ENCODE results near the gene LIN9.
A peak's percentile ranks its signal among the peaks of the same experiment; 100 is the strongest.
"Not testable (repeated sequence)": the region's sequence is repeated elsewhere in the genome, so short reads cannot be mapped to it uniquely, and the experiment has no call there.

Gene LIN9

GRCh38 chr1:226276987-226277386 is 32.0 kb downstream of the LIN9 start:
- no peak overlapping the region for H3K14ac ChIP-seq (ENCODE audit: low read length)
- no peak overlapping the region for H3K9ac ChIP-seq (ENCODE audit: low read depth, low read length, poor library complexity)
- H3K23ac ChIP-seq (ENCODE audit: low read depth, low read length, poor library complexity), result no peak overlapping the region
- no peak for DNase-seq (ENCODE audit: low spot score)
- H3K4ac ChIP-seq (ENCODE audit: low read length), result no peak overlapping the region
- H3K4me3 ChIP-seq (ENCODE audit: low read length in 2 of 2), result no peak overlapping the region
- WGBS, 2 donors (ENCODE audit: extremely low coverage in 2 of 2, insufficient read length in 2 of 2, insufficient replicate concordance in 1 of 2), result no CpG with 5 or more reads among the region's 4 CpGs
- H3K4me1 ChIP-seq (ENCODE audit: control insufficient read depth in 2 of 2, insufficient read depth in 1 of 2, low read depth in 1 of 2, low read length in 2 of 2), result peaks cover 0 to 5% of the 10 kb centered on the region in 2 donors
- no peak overlapping the region for H3K4me2 ChIP-seq (ENCODE audit: insufficient read depth, low read length, poor library complexity, severe bottlenecking)
- no peak overlapping the region for H3K18ac ChIP-seq (ENCODE audit: low read length)
- no peaks in the 10 kb centered on the region for H3K79me1 ChIP-seq (ENCODE audit: low read depth, low read length)
- no peak overlapping the region for H2BK15ac ChIP-seq (ENCODE audit: low read length)
- H2AFZ ChIP-seq (ENCODE audit: low read length), result no peak overlapping the region
- H2BK120ac ChIP-seq (ENCODE audit: low read depth, low read length), result no peak overlapping the region
- no peak overlapping the region for H2AK5ac ChIP-seq (ENCODE audit: low read depth, low read length)
- peaks cover 3 to 69% of the 10 kb centered on the region in 2 donors for H3K36me3 ChIP-seq (replicated peaks in 1 of 2; ENCODE audit: control insufficient read depth in 2 of 2, insufficient read depth in 2 of 2, low read length in 2 of 2)
- no peak overlapping the region for H2BK12ac ChIP-seq (ENCODE audit: low read length)
- H3K27me3 ChIP-seq (ENCODE audit: control insufficient read depth in 3 of 3, insufficient read depth in 3 of 3, low read depth in 1 of 3, low read length in 3 of 3), result no peaks in the 10 kb centered on the region
- H4K91ac ChIP-seq (ENCODE audit: low read depth, low read length, poor library complexity), result no peak overlapping the region
- no peak overlapping the region for H2BK5ac ChIP-seq (ENCODE audit: low read length)
- no peak overlapping the region for H4K8ac ChIP-seq (ENCODE audit: low read depth, low read length)
- no peaks in the 10 kb centered on the region for H3K9me3 ChIP-seq (replicated peaks in 1 of 2; ENCODE audit: control insufficient read depth in 2 of 2, insufficient read depth in 1 of 2, low read depth in 1 of 2, low read length in 2 of 2)
- H3K27ac ChIP-seq (replicated peaks; ENCODE audit: low read length), result no peak overlapping the region

DNA sequence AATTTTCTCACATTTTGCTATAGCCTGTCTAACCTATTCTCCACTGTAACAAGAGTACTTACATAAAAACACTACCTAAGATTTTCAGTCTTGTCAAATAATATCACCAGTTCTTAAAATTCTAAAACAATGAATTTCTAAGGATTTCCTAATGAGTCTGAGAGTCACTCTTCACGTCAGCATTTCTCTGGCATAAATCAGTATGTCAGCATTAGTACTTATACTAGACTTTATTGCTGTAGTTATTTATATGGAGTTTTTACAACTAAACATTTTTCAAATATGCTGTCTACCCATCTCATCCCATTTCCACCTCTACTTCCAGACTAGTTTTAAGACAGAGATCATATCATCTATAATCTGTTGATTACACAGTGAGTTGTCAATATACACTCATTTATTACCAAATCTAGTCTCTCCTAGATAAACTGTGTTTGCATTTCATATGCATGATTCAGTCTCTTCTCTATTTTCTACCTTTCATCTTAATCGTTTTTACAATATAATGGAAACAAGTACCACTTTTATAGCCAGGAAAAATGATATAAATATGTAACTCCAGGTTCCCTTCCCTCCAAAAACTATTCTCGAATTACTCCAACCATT is 32.8 kb downstream of the LIN9 start:
- H3K14ac ChIP-seq (ENCODE audit: low read length), result no peak overlapping the region
- H3K36me3 ChIP-seq (replicated peaks in 1 of 2; ENCODE audit: control insufficient read depth in 2 of 2, insufficient read depth in 2 of 2, low read length in 2 of 2), result peaks cover 3 to 73% of the 10 kb centered on the region in 2 donors
- H3K4ac ChIP-seq (ENCODE audit: low read length), result no peak overlapping the region
- no peak overlapping the region for H4K91ac ChIP-seq (ENCODE audit: low read depth, low read length, poor library complexity)
- no peak overlapping the region for H2AFZ ChIP-seq (ENCODE audit: low read length)
- H2BK5ac ChIP-seq (ENCODE audit: low read length), result no peak overlapping the region
- peaks cover 0 to 5% of the 10 kb centered on the region in 2 donors for H3K4me1 ChIP-seq (ENCODE audit: control insufficient read depth in 2 of 2, insufficient read depth in 1 of 2, low read depth in 1 of 2, low read length in 2 of 2)
- no peak overlapping the region for H3K9ac ChIP-seq (ENCODE audit: low read depth, low read length, poor library complexity)
- H3K79me1 ChIP-seq (ENCODE audit: low read depth, low read length), result no peaks in the 10 kb centered on the region
- no peak overlapping the region for H3K18ac ChIP-seq (ENCODE audit: low read length)
- no peak overlapping the region for H3K4me3 ChIP-seq (ENCODE audit: low read length in 2 of 2)
- no peak overlapping the region for H4K8ac ChIP-seq (ENCODE audit: low read depth, low read length)
- no peaks in the 10 kb centered on the region for H3K27me3 ChIP-seq (ENCODE audit: control insufficient read depth in 3 of 3, insufficient read depth in 3 of 3, low read depth in 1 of 3, low read length in 3 of 3)
- H3K23ac ChIP-seq (ENCODE audit: low read depth, low read length, poor library complexity), result no peak overlapping the region
- no CpG with 5 or more reads among the region's 3 CpGs for WGBS, 2 donors (ENCODE audit: extremely low coverage in 2 of 2, insufficient read length in 2 of 2, insufficient replicate concordance in 1 of 2)
- H2BK15ac ChIP-seq (ENCODE audit: low read length), result no peak overlapping the region
- DNase-seq (ENCODE audit: low spot score), result no peak
- no peak overlapping the region for H2BK12ac ChIP-seq (ENCODE audit: low read length)
- H2BK120ac ChIP-seq (ENCODE audit: low read depth, low read length), result no peak overlapping the region
- no peak overlapping the region for H3K4me2 ChIP-seq (ENCODE audit: insufficient read depth, low read length, poor library complexity, severe bottlenecking)
- no peaks in the 10 kb centered on the region for H3K9me3 ChIP-seq (replicated peaks in 1 of 2; ENCODE audit: control insufficient read depth in 2 of 2, insufficient read depth in 1 of 2, low read depth in 1 of 2, low read length in 2 of 2)
- H2AK5ac ChIP-seq (ENCODE audit: low read depth, low read length), result no peak overlapping the region
- no peak overlapping the region for H3K27ac ChIP-seq (replicated peaks; ENCODE audit: low read length)

- H2BK12ac ChIP-seq (ENCODE audit: low read length), result no peak overlapping the region
- DNase-seq (ENCODE audit: low spot score), result no peak
Observed at GRCh38 chr1:226274138-226274537, 34.8 kb downstream of the LIN9 start.

DNA sequence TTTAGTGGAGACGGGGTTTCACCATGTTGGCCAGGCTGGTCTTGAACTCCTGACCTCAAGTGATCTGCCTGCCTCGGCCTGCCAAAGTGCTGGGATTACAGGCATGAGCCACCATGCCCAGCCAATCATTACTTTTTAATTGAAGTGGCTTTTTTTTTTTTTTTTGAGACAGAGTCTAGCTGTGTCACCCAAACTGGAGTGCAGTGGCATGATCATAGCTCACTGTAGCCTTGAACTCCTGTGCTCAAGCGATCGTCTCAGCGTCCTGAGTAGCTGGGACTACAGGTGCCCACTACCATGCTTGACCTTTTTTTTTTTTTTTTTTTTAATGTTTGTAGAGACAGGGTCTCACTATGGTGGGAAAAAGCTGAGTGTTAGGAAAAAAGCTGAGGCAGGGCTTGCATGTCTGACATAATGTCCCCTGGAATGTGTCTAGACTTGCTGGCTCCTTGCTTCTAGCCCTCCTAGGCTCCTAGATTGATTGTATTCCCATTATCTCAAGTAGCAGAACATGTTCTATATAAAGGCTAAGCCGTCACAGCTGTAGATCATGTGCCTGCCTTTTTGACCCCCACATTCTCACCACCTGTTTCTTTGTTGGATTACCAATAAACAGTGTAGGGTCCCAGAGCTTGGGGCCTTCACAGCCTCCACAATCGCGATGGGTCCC is 36.6 kb downstream of the LIN9 start:
- not testable (repeated sequence) for H2BK15ac ChIP-seq (ENCODE audit: low read length); H2AFZ ChIP-seq (ENCODE audit: low read length); H3K23ac ChIP-seq (ENCODE audit: low read depth, low read length, poor library complexity); DNase-seq (ENCODE audit: low spot score); H4K91ac ChIP-seq (ENCODE audit: low read depth, low read length, poor library complexity); H2BK120ac ChIP-seq (ENCODE audit: low read depth, low read length); H3K79me1 ChIP-seq (ENCODE audit: low read depth, low read length); H3K4me2 ChIP-seq (ENCODE audit: insufficient read depth, low read length, poor library complexity, severe bottlenecking); H2AK5ac ChIP-seq (ENCODE audit: low read depth, low read length); H3K14ac ChIP-seq (ENCODE audit: low read length); H3K4ac ChIP-seq (ENCODE audit: low read length); H3K4me1 ChIP-seq (ENCODE audit: control insufficient read depth in 2 of 2, insufficient read depth in 1 of 2, low read depth in 1 of 2, low read length in 2 of 2); H2BK5ac ChIP-seq (ENCODE audit: low read length); H3K27me3 ChIP-seq (ENCODE audit: control insufficient read depth in 3 of 3, insufficient read depth in 3 of 3, low read depth in 1 of 3, low read length in 3 of 3); H4K8ac ChIP-seq (ENCODE audit: low read depth, low read length); H3K9ac ChIP-seq (ENCODE audit: low read depth, low read length, poor library complexity); H2BK12ac ChIP-seq (ENCODE audit: low read length); H3K9me3 ChIP-seq (replicated peaks in 1 of 2; ENCODE audit: control insufficient read depth in 2 of 2, insufficient read depth in 1 of 2, low read depth in 1 of 2, low read length in 2 of 2); H3K4me3 ChIP-seq (ENCODE audit: low read length in 2 of 2); H3K18ac ChIP-seq (ENCODE audit: low read length)
- peaks cover 12 to 88% of the 10 kb centered on the region in 2 donors for H3K36me3 ChIP-seq (replicated peaks in 1 of 2; ENCODE audit: control insufficient read depth in 2 of 2, insufficient read depth in 2 of 2, low read length in 2 of 2)
- H3K27ac ChIP-seq (replicated peaks; ENCODE audit: low read length), result peak overlapping the region; percentile 47
- no CpG with 5 or more reads among the region's 8 CpGs for WGBS, 2 donors (ENCODE audit: extremely low coverage in 2 of 2, insufficient read length in 2 of 2, insufficient replicate concordance in 1 of 2)

More at GRCh38 chr1:226274138-226274537, 34.8 kb downstream of the LIN9 start:
- Histone ChIP-seq H2AFZ (ENCODE audit: low read length) (no peak overlapping the region), H3K9me3 (replicated peaks in 1 of 2; ENCODE audit: control insufficient read depth in 2 of 2, insufficient read depth in 1 of 2, low read depth in 1 of 2, low read length in 2 of 2) (no peaks in the 10 kb centered on the region), H2BK15ac (ENCODE audit: low read length) (no peak overlapping the region), H3K79me1 (ENCODE audit: low read depth, low read length) (no peaks in the 10 kb centered on the region), H2BK5ac (ENCODE audit: low read length) (no peak overlapping the region), H3K4ac (ENCODE audit: low read length) (no peak overlapping the region), H3K27ac (replicated peaks; ENCODE audit: low read length) (no peak overlapping the region), H3K4me2 (ENCODE audit: insufficient read depth, low read length, poor library complexity, severe bottlenecking) (no peak overlapping the region), H3K9ac (ENCODE audit: low read depth, low read length, poor library complexity) (no peak overlapping the region), H3K4me3 (ENCODE audit: low read length in 2 of 2) (no peak overlapping the region), H3K27me3 (ENCODE audit: control insufficient read depth in 3 of 3, insufficient read depth in 3 of 3, low read depth in 1 of 3, low read length in 3 of 3) (no peaks in the 10 kb centered on the region), H3K36me3 (replicated peaks in 1 of 2; ENCODE audit: control insufficient read depth in 2 of 2, insufficient read depth in 2 of 2, low read length in 2 of 2) (peaks cover 8 to 78% of the 10 kb centered on the region in 2 donors), H2AK5ac (ENCODE audit: low read depth, low read length) (no peak overlapping the region), H4K8ac (ENCODE audit: low read depth, low read length) (no peak overlapping the region), H3K18ac (ENCODE audit: low read length) (no peak overlapping the region), H3K23ac (ENCODE audit: low read depth, low read length, poor library complexity) (no peak overlapping the region), H3K4me1 (ENCODE audit: control insufficient read depth in 2 of 2, insufficient read depth in 1 of 2, low read depth in 1 of 2, low read length in 2 of 2) (peaks cover 0 to 5% of the 10 kb centered on the region in 2 donors), H3K14ac (ENCODE audit: low read length) (no peak overlapping the region), H2BK120ac (ENCODE audit: low read depth, low read length) (no peak overlapping the region), H4K91ac (ENCODE audit: low read depth, low read length, poor library complexity) (no peak overlapping the region)
- no CpG with 5 or more reads among the region's 1 CpG for WGBS, 2 donors (ENCODE audit: extremely low coverage in 2 of 2, insufficient read length in 2 of 2, insufficient replicate concordance in 1 of 2)
